ENCODE results near the gene COX4I1.

Gene COX4I1

DNA sequence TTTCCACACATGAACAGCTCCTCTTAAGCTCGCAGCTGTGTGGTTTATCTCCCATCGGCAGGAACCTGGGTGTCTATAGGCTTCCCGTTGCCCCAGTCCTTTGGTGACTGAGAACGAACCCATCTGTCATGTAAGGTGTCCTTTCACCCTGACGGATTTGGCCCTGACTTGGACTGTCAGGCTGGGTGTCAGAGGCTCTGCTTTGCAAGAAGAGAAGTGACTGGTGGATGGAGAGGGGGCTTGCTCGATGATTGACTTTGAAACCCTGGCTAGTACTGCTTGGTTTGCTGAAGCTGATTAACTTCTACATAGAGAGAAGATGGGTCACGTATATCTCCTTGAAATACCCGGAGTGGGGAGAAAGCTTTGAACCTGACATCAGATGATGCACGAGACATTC, 42.9 kb downstream of the COX4I1 start:
- no peak for DNase-seq (ENCODE audit: extremely low read depth, low read depth)
- TF ChIP-seq, protein P1, sequence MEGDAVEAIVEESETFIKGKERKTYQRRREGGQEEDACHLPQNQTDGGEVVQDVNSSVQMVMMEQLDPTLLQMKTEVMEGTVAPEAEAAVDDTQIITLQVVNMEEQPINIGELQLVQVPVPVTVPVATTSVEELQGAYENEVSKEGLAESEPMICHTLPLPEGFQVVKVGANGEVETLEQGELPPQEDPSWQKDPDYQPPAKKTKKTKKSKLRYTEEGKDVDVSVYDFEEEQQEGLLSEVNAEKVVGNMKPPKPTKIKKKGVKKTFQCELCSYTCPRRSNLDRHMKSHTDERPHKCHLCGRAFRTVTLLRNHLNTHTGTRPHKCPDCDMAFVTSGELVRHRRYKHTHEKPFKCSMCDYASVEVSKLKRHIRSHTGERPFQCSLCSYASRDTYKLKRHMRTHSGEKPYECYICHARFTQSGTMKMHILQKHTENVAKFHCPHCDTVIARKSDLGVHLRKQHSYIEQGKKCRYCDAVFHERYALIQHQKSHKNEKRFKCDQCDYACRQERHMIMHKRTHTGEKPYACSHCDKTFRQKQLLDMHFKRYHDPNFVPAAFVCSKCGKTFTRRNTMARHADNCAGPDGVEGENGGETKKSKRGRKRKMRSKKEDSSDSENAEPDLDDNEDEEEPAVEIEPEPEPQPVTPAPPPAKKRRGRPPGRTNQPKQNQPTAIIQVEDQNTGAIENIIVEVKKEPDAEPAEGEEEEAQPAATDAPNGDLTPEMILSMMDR (IDR thresholded peaks at IDR 0.05; ENCODE audit: low read depth, low read length), result no peak

DNA sequence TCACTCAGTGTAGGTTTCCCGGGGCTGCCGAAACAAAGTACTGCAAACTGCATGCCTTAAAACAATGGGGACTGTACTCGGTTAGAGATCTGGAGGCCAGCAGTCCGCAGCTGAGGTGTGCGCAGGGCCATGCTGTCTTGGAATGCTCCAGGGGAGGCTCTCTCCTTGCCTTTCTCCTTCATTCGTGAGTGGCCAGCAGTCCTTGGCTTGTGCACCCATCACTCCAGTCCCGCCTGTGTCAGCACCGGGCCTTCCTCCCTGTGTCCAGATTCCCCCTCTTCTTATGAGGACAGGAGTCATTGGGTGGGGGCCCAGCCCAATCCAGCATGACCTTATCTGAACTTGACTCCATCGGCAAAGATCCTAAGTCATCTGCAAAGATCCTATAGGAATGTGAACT, 43.4 kb downstream of the COX4I1 start:
- TF ChIP-seq, protein P1 (IDR thresholded peaks at IDR 0.05; ENCODE audit: low read depth, low read length), result no peak
- DNase-seq (ENCODE audit: extremely low read depth, low read depth), result no peak

DNA sequence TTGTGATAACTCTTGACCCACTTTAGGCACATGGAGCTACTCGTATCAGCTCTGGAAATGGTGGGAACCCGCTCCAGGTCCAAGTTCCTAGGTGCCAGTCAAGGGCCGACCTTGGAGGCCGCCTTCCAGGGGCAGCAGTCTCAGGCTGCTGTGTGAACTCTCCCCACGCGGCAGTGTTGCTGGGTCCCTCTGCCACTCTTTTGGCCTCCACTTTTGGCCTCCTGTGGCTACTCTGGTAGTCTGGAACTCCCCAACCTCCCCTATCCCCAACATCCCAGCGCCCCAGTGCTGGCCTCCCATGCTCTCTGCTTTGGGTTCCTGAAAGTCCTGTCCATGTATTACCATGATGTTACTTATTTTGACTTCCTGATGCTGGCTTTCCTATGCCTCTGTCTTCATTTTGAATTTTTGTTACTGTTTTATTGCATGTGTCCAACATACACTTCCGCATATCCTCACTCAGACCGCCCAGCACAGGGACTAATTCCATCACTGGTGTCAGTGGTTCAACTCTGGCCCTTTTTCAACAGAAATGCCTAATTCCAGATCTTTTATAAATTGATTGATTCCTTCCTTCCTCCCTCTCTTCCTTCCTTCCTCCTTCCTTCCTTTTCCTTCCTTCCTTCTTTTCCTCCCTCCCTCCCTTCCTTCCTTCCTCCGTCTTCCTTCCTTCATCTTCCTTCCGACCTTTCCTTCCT, 44.1 kb downstream of the COX4I1 start:
- TF ChIP-seq, protein P1 (IDR thresholded peaks at IDR 0.05; ENCODE audit: low read depth, low read length), result no peak
- no peak for DNase-seq (ENCODE audit: extremely low read depth, low read depth)

DNA sequence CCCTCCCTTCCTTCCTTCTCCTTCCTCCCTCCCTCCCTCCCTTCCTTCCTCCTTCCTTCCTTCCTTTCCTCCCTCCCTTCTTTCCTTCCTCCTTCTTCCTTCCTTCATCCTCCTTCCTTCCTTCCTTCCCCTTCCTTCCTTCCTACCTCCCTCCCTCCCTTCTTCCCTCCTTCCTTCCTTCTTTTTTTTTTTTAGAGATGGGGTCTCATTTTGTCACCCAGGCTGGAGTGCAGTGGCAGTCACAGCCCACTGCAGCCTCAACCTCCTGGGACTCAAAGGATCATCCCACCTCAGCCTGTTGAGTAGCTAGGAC, 44.6 kb downstream of the COX4I1 start:
- TF ChIP-seq, protein P1 (IDR thresholded peaks at IDR 0.05; ENCODE audit: low read depth, low read length), result no peak
- no peak for DNase-seq (ENCODE audit: extremely low read depth, low read depth)

DNA sequence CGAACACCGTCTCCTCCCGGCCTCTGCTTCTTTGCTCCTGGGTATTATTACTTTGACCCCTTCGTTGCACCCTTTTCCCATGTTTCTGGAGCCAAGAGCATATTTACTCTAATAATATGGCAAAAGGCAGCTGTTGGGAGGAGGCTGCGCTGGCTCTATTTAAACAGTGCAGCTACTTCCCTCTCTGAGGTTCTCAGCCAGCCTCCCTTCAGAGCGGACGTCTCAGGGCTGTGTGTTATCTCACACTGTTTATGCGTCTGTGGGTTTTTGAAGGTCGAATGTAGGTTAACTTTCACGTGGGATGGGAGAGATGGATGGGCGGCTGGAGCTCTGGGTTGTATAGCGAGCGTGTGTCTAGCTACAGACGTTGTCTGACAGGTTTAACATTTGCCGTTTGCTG, 45.3 kb downstream of the COX4I1 start:
- DNase-seq (ENCODE audit: extremely low read depth, low read depth), result no peak
- TF ChIP-seq, protein P1 (IDR thresholded peaks at IDR 0.05; ENCODE audit: low read depth, low read length), result no peak

DNA sequence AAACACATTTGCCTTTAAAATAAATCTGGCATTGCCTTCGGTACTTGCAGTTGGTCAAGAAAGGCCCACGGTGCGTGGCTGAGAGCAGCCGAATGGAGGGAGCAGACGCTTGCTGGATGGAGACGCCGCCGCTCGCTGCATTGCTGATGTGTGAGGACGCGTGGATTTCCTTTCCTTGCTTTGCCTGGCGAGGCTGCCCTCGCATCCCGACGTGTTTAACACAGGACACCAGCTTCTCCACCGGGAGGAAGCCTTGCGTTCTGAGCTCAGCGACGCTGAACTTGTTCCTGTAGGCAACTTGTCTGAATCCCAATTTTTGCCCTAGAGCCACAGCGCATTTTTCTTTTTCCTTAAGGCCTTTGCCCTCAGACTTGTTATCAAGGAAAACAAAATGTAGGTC, 45.8 kb downstream of the COX4I1 start:
- DNase-seq (ENCODE audit: extremely low read depth, low read depth), result no peak
- TF ChIP-seq, protein P1 (IDR thresholded peaks at IDR 0.05; ENCODE audit: low read depth, low read length), result no peak

DNA sequence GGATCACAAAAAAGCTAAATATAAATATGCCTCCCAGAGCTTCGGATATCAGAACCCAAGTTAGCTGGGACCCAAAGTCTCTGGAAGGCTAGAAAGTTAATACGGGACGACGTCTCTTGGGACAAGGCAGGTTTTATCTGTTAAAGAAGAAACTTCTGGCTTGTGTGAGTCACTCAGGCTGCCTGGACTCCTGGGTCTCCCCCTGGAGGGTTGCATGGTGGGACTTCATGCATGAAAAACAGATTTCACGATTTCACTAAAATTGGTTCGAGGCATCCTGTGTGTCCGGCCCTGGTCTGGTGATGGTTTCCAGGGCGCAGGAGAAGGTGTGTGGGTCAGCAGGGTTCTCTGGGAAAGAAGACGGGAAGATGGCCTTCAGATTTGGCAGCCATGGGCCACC, 47.0 kb downstream of the COX4I1 start:
- DNase-seq (ENCODE audit: extremely low read depth, low read depth), result no peak
- TF ChIP-seq, protein P1 (IDR thresholded peaks at IDR 0.05; ENCODE audit: low read depth, low read length), result no peak
